ENCODE results near the gene MAMSTR.

GRCh38 chr19:48695743-48696352, 23.7 kb downstream of the MAMSTR start, which contains the start of gene FUT2:
- no peak for TF ChIP-seq POLR2A (IDR thresholded peaks at IDR 0.05)
- TF ChIP-seq, protein P1, sequence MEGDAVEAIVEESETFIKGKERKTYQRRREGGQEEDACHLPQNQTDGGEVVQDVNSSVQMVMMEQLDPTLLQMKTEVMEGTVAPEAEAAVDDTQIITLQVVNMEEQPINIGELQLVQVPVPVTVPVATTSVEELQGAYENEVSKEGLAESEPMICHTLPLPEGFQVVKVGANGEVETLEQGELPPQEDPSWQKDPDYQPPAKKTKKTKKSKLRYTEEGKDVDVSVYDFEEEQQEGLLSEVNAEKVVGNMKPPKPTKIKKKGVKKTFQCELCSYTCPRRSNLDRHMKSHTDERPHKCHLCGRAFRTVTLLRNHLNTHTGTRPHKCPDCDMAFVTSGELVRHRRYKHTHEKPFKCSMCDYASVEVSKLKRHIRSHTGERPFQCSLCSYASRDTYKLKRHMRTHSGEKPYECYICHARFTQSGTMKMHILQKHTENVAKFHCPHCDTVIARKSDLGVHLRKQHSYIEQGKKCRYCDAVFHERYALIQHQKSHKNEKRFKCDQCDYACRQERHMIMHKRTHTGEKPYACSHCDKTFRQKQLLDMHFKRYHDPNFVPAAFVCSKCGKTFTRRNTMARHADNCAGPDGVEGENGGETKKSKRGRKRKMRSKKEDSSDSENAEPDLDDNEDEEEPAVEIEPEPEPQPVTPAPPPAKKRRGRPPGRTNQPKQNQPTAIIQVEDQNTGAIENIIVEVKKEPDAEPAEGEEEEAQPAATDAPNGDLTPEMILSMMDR (IDR thresholded peaks at IDR 0.05): no peak
- no peak for TF ChIP-seq POLR2AphosphoS5 (IDR thresholded peaks at IDR 0.05)
- no peak for TF ChIP-seq EP300 (IDR thresholded peaks at IDR 0.05)
